ENCODE results near the gene SEPHS2. TPM values are rescaled to one million over a fixed set of nuclear protein-coding genes. Genes with fewer than 3 reads are reported as not detected.

SEPHS2 gene
- total RNA-seq, 1 experiment from 2014 or later = 8.4 TPM

DNA sequence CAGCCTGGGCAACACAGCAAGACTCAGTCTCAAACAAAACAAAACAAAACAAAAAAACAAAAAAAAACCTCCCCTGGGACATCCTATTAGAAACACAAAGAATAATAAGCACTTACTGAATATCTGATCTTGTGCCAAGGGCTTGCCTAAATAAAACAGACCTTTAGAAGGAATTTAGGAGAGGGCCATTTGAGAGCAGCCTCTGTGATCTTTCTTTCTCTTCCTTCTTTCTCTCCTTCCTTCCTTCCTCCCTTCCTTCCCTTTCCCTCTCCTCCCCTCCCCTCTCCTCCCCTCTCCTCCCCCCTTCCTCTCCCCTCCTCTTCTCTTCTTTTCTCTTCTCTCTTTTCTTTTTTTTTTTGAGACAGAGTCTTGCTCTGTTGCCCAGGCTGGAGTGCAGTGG is 39.2 kb upstream of the SEPHS2 start:
- ATAC-seq (no peak), DNase-seq (no peak)
- no peak overlapping the region for H3K27ac ChIP-seq (ENCODE audit: low read length)
- H3K4me3 ChIP-seq (ENCODE audit: low read length) = no peak overlapping the region
- H3K4me2 ChIP-seq (ENCODE audit: low read length) = no peak overlapping the region
- no TSS peak for BruUV-seq (replicated peaks)
- no peaks in the 10 kb centered on the region for H3K36me3 ChIP-seq (ENCODE audit: low read depth, low read length)
- ChIA-PET POLR2A (ENCODE audit: unreplicated experiment) (no interaction called here), CTCF (interaction anchor here (0.7 kb wide), 1 partner anchor 55 kb away, joined by 3 read pairs; the partner anchor contains the start of gene DCTPP1)
- intact Hi-C loops (cut with micrococcal nuclease) = no loop called here
- no peaks in the 10 kb centered on the region for H4K20me1 ChIP-seq (ENCODE audit: low read length)
- H2AFZ ChIP-seq (ENCODE audit: low read length) = no peak overlapping the region
- TF ChIP-seq EZH2phosphoT487 (IDR thresholded peaks at IDR 0.05; ENCODE audit: borderline replicate concordance, low read length) = no peak
- TF ChIP-seq, protein P1, sequence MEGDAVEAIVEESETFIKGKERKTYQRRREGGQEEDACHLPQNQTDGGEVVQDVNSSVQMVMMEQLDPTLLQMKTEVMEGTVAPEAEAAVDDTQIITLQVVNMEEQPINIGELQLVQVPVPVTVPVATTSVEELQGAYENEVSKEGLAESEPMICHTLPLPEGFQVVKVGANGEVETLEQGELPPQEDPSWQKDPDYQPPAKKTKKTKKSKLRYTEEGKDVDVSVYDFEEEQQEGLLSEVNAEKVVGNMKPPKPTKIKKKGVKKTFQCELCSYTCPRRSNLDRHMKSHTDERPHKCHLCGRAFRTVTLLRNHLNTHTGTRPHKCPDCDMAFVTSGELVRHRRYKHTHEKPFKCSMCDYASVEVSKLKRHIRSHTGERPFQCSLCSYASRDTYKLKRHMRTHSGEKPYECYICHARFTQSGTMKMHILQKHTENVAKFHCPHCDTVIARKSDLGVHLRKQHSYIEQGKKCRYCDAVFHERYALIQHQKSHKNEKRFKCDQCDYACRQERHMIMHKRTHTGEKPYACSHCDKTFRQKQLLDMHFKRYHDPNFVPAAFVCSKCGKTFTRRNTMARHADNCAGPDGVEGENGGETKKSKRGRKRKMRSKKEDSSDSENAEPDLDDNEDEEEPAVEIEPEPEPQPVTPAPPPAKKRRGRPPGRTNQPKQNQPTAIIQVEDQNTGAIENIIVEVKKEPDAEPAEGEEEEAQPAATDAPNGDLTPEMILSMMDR (conservative IDR thresholded peaks at IDR 0.05; ENCODE audit: low read depth, low read length) = no peak
- TF ChIP-seq EZH2 (IDR thresholded peaks at IDR 0.05; ENCODE audit: low read length, unreplicated experiment) = no peak
- no peaks in the 10 kb centered on the region for H3F3A ChIP-seq (ENCODE audit: low read length, unreplicated experiment)
- H3K9ac ChIP-seq (ENCODE audit: low read length) = no peak overlapping the region
- no peaks in the 10 kb centered on the region for H3K27me3 ChIP-seq (ENCODE audit: low read length)
- H3K9me2 ChIP-seq (replicated peaks; ENCODE audit: low read length) = no peaks in the 10 kb centered on the region
- no peaks in the 10 kb centered on the region for H3K4me1 ChIP-seq (ENCODE audit: insufficient read depth, low read length)
- no peaks in the 10 kb centered on the region for H3K9me3 ChIP-seq (ENCODE audit: low read length)
- H3K79me2 ChIP-seq (ENCODE audit: low read length) = no peaks in the 10 kb centered on the region

DNA sequence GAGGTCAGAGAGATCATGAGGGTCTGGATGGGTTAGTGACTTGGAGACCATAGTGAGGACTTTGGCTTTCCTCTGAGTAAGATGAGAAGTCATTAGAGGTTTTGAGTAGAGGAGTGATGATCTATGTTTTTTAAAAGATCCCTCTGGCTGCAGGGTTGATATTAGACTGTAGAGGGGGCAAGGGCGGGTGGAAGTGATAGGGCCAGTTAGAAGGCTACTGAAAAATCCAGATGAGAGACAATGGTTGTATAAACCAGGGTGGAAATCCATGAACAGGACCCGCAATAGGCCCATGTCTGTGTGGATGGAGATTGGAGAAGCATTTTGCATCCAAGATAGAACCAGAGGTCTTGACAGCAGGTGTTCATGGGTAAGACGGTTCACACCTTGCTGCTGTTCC is 36.7 kb upstream of the SEPHS2 start:
- ChIA-PET POLR2A (ENCODE audit: unreplicated experiment) (no interaction called here), CTCF (no interaction called here)
- no peak overlapping the region for H3K4me2 ChIP-seq (ENCODE audit: low read length)
- intact Hi-C loops (cut with micrococcal nuclease) = no loop called here
- no peaks in the 10 kb centered on the region for H3K9me3 ChIP-seq (ENCODE audit: low read length)
- H4K20me1 ChIP-seq (ENCODE audit: low read length) = no peaks in the 10 kb centered on the region
- ATAC-seq (no peak), DNase-seq (no peak)
- no peak overlapping the region for H3K4me3 ChIP-seq (ENCODE audit: low read length)
- H2AFZ ChIP-seq (ENCODE audit: low read length) = no peak overlapping the region
- H3K79me2 ChIP-seq (ENCODE audit: low read length) = no peaks in the 10 kb centered on the region
- H3K4me1 ChIP-seq (ENCODE audit: insufficient read depth, low read length) = no peaks in the 10 kb centered on the region
- no peak for TF ChIP-seq EZH2 (IDR thresholded peaks at IDR 0.05; ENCODE audit: low read length, unreplicated experiment)
- TF ChIP-seq, protein P1 (conservative IDR thresholded peaks at IDR 0.05; ENCODE audit: low read depth, low read length) = peak; percentile 40; the same call in 1 of the 2 replicates
- H3K27me3 ChIP-seq (ENCODE audit: low read length) = no peaks in the 10 kb centered on the region
- H3F3A ChIP-seq (ENCODE audit: low read length, unreplicated experiment) = no peaks in the 10 kb centered on the region
- H3K9ac ChIP-seq (ENCODE audit: low read length) = no peak overlapping the region
- BruUV-seq (replicated peaks) = no TSS peak
- no peaks in the 10 kb centered on the region for H3K9me2 ChIP-seq (replicated peaks; ENCODE audit: low read length)
- H3K36me3 ChIP-seq (ENCODE audit: low read depth, low read length) = no peaks in the 10 kb centered on the region
- H3K27ac ChIP-seq (ENCODE audit: low read length) = no peak overlapping the region

DNA sequence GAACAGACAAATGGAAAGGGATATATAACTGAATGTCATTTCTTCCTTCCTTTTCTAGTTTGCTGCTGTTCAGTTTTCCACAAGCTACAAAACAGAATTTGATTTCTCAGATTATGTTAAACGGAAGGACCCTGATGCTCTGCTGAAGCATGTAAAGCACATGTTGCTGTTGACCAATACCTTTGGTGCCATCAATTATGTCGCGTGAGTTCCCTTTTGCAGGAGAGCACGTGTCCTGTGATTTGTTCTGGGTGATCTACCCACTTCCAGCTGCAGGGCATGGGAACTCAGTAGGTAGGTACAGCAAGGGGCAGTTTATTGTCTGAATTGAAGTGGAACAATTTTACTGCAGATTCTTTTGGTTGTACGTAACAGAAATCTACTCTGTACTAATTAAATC is 35.7 kb upstream of the SEPHS2 start:
- no peak overlapping the region for H3K4me3 ChIP-seq (ENCODE audit: low read length)
- ATAC-seq (no peak), DNase-seq (no peak)
- no peaks in the 10 kb centered on the region for H3K9me3 ChIP-seq (ENCODE audit: low read length)
- H3K9ac ChIP-seq (ENCODE audit: low read length) = no peak overlapping the region
- POLR2A ChIA-PET (ENCODE audit: unreplicated experiment) = no interaction called here
- BruUV-seq (replicated peaks) = no TSS peak
- no peak overlapping the region for H3K4me2 ChIP-seq (ENCODE audit: low read length)
- H3K27me3 ChIP-seq (ENCODE audit: low read length) = no peaks in the 10 kb centered on the region
- H4K20me1 ChIP-seq (ENCODE audit: low read length) = no peaks in the 10 kb centered on the region
- no peaks in the 10 kb centered on the region for H3K9me2 ChIP-seq (replicated peaks; ENCODE audit: low read length)
- no peaks in the 10 kb centered on the region for H3K36me3 ChIP-seq (ENCODE audit: low read depth, low read length)
- H3F3A ChIP-seq (ENCODE audit: low read length, unreplicated experiment) = no peaks in the 10 kb centered on the region
- H3K79me2 ChIP-seq (ENCODE audit: low read length) = no peaks in the 10 kb centered on the region
- no peak overlapping the region for H3K27ac ChIP-seq (ENCODE audit: low read length)
- intact Hi-C loops (cut with micrococcal nuclease) = no loop called here
- H2AFZ ChIP-seq (ENCODE audit: low read length) = no peak overlapping the region
- TF ChIP-seq EZH2 (IDR thresholded peaks at IDR 0.05; ENCODE audit: low read length, unreplicated experiment) = no peak
- no peak for TF ChIP-seq EZH2phosphoT487 (IDR thresholded peaks at IDR 0.05; ENCODE audit: borderline replicate concordance, low read length)
- TF ChIP-seq, protein P1 (conservative IDR thresholded peaks at IDR 0.05; ENCODE audit: low read depth, low read length) = no peak
- CTCF ChIA-PET = no interaction called here
- no peaks in the 10 kb centered on the region for H3K4me1 ChIP-seq (ENCODE audit: insufficient read depth, low read length)
